Loucy (cell line): ENCODE measurements around the gene RRP1B.

Experiments used
- EZH2phosphoT487 ChIP-seq: fragments of 200-600 bp; IDR thresholded peaks from 2 replicates; pipeline ENCODE4 v1.6.1; 2018; ENCODE audit warnings: antibody characterized with exemption, mild to moderate bottlenecking, moderate library complexity, borderline replicate concordance
- TF ChIP-seq, protein P1 (sequence below): fragments of 200-600 bp; sonication (generic); conservative IDR thresholded peaks from 2 replicates; pipeline ENCODE4 v1.5.1; 2014; ENCODE audit warnings: mild to moderate bottlenecking, antibody characterized with exemption, low read length

DNA sequence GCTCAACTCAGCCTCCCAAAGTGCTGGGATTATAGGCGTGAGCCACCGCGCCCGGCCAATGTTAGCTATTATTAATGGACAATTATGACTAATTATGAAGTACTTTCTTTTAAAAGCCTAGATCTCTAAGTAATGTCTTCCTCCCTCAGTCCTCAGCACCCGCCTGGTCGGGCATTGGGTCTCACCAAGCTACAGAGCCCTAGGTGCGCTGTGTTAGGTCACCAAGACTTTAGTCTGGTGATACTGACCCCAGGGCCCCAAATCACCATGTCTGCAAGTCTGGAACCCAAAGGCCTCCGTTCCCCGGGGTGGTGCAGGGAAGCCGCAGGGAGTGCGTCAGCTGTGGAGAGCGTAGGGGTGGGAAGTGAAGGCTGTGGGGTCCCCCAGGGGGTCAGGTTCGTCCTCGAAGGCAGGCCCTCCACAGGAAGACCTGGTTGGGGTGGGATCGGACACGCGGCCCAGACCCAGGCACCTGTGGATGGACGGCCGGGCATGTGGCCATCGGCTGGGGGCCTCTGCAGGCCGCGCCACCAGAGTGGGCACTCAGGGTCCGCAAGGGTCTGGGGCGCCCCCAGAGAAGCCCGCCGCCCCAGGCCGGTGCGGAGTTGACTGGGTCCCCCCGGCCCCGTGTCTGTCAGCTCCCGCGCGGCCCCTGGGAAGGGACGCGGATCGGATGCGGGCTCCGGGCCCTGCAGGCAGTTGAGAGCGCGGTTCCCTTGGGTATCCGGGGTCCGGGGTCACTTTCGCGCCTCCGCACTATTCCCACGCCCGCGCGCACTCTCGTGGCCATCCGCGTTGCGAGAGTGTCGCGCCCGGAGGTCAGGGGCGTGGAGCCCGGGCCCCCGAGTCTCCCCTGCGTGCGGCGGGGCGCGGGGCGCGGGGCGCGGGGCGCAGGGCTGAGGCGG lies 58.9 kb downstream of the RRP1B start:
- TF ChIP-seq, protein P1, sequence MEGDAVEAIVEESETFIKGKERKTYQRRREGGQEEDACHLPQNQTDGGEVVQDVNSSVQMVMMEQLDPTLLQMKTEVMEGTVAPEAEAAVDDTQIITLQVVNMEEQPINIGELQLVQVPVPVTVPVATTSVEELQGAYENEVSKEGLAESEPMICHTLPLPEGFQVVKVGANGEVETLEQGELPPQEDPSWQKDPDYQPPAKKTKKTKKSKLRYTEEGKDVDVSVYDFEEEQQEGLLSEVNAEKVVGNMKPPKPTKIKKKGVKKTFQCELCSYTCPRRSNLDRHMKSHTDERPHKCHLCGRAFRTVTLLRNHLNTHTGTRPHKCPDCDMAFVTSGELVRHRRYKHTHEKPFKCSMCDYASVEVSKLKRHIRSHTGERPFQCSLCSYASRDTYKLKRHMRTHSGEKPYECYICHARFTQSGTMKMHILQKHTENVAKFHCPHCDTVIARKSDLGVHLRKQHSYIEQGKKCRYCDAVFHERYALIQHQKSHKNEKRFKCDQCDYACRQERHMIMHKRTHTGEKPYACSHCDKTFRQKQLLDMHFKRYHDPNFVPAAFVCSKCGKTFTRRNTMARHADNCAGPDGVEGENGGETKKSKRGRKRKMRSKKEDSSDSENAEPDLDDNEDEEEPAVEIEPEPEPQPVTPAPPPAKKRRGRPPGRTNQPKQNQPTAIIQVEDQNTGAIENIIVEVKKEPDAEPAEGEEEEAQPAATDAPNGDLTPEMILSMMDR, result no peak
- no peak for TF ChIP-seq EZH2phosphoT487
